Measurements from ENCODE around the gene POLR2I. TPM values are rescaled to one million over a fixed set of nuclear protein-coding genes. Genes with fewer than 3 reads are reported as not detected.

The POLR2I gene
- total RNA-seq, 1 experiment from 2014 or later = 165 TPM

GRCh38 chr19:36092566-36092965, 22.1 kb downstream of the POLR2I start (continued):
- TF ChIP-seq, protein P1, sequence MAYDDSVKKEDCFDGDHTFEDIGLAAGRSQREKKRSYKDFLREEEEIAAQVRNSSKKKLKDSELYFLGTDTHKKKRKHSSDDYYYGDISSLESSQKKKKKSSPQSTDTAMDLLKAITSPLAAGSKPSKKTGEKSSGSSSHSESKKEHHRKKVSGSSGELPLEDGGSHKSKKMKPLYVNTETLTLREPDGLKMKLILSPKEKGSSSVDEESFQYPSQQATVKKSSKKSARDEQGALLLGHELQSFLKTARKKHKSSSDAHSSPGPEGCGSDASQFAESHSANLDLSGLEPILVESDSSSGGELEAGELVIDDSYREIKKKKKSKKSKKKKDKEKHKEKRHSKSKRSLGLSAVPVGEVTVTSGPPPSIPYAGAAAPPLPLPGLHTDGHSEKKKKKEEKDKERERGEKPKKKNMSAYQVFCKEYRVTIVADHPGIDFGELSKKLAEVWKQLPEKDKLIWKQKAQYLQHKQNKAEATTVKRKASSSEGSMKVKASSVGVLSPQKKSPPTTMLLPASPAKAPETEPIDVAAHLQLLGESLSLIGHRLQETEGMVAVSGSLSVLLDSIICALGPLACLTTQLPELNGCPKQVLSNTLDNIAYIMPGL (CRISPR knock-in tag; IDR thresholded peaks at IDR 0.05) = no peak
- TF ChIP-seq NR1H2 (CRISPR knock-in tag; IDR thresholded peaks at IDR 0.05) (no peak), TEAD1 (CRISPR knock-in tag; IDR thresholded peaks at IDR 0.05) (no peak), SMAD3 (CRISPR knock-in tag; IDR thresholded peaks at IDR 0.05; ENCODE audit: borderline replicate concordance) (no peak)

GRCh38 chr19:36090910-36091695, 23.6 kb downstream of the POLR2I start:
- TF ChIP-seq, protein P2, sequence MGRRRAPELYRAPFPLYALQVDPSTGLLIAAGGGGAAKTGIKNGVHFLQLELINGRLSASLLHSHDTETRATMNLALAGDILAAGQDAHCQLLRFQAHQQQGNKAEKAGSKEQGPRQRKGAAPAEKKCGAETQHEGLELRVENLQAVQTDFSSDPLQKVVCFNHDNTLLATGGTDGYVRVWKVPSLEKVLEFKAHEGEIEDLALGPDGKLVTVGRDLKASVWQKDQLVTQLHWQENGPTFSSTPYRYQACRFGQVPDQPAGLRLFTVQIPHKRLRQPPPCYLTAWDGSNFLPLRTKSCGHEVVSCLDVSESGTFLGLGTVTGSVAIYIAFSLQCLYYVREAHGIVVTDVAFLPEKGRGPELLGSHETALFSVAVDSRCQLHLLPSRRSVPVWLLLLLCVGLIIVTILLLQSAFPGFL (CRISPR knock-in tag; IDR thresholded peaks at IDR 0.05; ENCODE audit: borderline replicate concordance) = no peak
- no peak for TF ChIP-seq ATF1 (CRISPR knock-in tag; IDR thresholded peaks at IDR 0.05)
- TF ChIP-seq CDX4 (CRISPR knock-in tag; IDR thresholded peaks at IDR 0.05; ENCODE audit: borderline replicate concordance) = no peak
- TF ChIP-seq, protein P3, sequence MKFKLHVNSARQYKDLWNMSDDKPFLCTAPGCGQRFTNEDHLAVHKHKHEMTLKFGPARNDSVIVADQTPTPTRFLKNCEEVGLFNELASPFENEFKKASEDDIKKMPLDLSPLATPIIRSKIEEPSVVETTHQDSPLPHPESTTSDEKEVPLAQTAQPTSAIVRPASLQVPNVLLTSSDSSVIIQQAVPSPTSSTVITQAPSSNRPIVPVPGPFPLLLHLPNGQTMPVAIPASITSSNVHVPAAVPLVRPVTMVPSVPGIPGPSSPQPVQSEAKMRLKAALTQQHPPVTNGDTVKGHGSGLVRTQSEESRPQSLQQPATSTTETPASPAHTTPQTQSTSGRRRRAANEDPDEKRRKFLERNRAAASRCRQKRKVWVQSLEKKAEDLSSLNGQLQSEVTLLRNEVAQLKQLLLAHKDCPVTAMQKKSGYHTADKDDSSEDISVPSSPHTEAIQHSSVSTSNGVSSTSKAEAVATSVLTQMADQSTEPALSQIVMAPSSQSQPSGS (CRISPR knock-in tag; IDR thresholded peaks at IDR 0.05; ENCODE audit: borderline replicate concordance, low read depth) = no peak
- no peak for TF ChIP-seq JAZF1 (CRISPR knock-in tag; IDR thresholded peaks at IDR 0.05)
- TF ChIP-seq, protein P4, sequence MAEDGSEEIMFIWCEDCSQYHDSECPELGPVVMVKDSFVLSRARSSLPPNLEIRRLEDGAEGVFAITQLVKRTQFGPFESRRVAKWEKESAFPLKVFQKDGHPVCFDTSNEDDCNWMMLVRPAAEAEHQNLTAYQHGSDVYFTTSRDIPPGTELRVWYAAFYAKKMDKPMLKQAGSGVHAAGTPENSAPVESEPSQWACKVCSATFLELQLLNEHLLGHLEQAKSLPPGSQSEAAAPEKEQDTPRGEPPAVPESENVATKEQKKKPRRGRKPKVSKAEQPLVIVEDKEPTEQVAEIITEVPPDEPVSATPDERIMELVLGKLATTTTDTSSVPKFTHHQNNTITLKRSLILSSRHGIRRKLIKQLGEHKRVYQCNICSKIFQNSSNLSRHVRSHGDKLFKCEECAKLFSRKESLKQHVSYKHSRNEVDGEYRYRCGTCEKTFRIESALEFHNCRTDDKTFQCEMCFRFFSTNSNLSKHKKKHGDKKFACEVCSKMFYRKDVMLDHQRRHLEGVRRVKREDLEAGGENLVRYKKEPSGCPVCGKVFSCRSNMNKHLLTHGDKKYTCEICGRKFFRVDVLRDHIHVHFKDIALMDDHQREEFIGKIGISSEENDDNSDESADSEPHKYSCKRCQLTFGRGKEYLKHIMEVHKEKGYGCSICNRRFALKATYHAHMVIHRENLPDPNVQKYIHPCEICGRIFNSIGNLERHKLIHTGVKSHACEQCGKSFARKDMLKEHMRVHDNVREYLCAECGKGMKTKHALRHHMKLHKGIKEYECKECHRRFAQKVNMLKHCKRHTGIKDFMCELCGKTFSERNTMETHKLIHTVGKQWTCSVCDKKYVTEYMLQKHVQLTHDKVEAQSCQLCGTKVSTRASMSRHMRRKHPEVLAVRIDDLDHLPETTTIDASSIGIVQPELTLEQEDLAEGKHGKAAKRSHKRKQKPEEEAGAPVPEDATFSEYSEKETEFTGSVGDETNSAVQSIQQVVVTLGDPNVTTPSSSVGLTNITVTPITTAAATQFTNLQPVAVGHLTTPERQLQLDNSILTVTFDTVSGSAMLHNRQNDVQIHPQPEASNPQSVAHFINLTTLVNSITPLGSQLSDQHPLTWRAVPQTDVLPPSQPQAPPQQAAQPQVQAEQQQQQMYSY (CRISPR knock-in tag; IDR thresholded peaks at IDR 0.05) = no peak
- no peak for TF ChIP-seq ARID4B (CRISPR knock-in tag; IDR thresholded peaks at IDR 0.05; ENCODE audit: borderline replicate concordance)
- TF ChIP-seq FOXP4 (CRISPR knock-in tag; IDR thresholded peaks at IDR 0.05) = no peak
- no peak for TF ChIP-seq MXD4 (CRISPR knock-in tag; IDR thresholded peaks at IDR 0.05; ENCODE audit: borderline replicate concordance)

More at GRCh38 chr19:36090910-36091695, 23.6 kb downstream of the POLR2I start:
- H3K36me3 Mint-ChIP-seq = peaks cover 47% of the 10 kb centered on the region
- no peak overlapping the region for H3K27ac Mint-ChIP-seq
- POLR2A ChIA-PET = no interaction called here
- ATAC-seq = no peak
- H3K9me3 Mint-ChIP-seq = no peaks in the 10 kb centered on the region
- no peaks in the 10 kb centered on the region for H3K27me3 Mint-ChIP-seq (ENCODE audit: low read depth)
- no peak for DNase-seq (ENCODE audit: low spot score)
- CTCF ChIA-PET = no interaction called here
- H3K4me1 Mint-ChIP-seq = no peaks in the 10 kb centered on the region
- no peak overlapping the region for H3K4me3 Mint-ChIP-seq

All from WTC11 (cell line).